Uterus (tissue), 4 donors: ENCODE data around the gene PRKCE. TPM values are rescaled to one million over a fixed set of nuclear protein-coding genes. Genes with fewer than 3 reads are reported as not detected.

ENCODE experiments used
- DNase-seq, 2 donors: peaks; one replicate each; pipeline ENCODE4 v3.0.0-alpha.2; 2019 to 2020
- H3K27ac ChIP-seq, 2 donors: fragments of 200-600 bp; sonication (generic); 1 replicate in 1 of 2; 2 replicates in 1 of 2; pipeline ENCODE4 v1.5.1; 2016 to 2018
- H3K27me3 ChIP-seq, 2 donors: fragments of 200-600 bp; sonication (generic); one replicate each; pipeline ENCODE4 v1.5.1; 2018 to 2019; ENCODE audit warnings: control low read depth in 1 of 2
- H3K36me3 ChIP-seq, 2 donors: fragments of 200-600 bp; sonication (generic); one replicate each; pipeline ENCODE4 v1.5.1; 2019; ENCODE audit warnings: control low read depth in 1 of 2
- H3K4me1 ChIP-seq, 2 donors: fragments of 200-600 bp; sonication (generic); one replicate each; pipeline ENCODE4 v1.5.1; 2018 to 2019; ENCODE audit warnings: control low read depth in 1 of 2
- H3K4me3 ChIP-seq, 2 donors: fragments of 200-600 bp; sonication (generic); 1 replicate in 1 of 2; 2 replicates in 1 of 2; pipeline ENCODE4 v1.5.1; 2018 to 2019; ENCODE audit warnings: mild to moderate bottlenecking in 1 of 2
- H3K9me3 ChIP-seq, 2 donors: fragments of 200-600 bp; sonication (generic); one replicate each; pipeline ENCODE4 v1.5.1; 2019; ENCODE audit warnings: control low read depth in 1 of 2
- POLR2A ChIP-seq, 2 donors: fragments of 450-650 bp; IDR thresholded peaks; one replicate each; pipeline ENCODE4 v1.6.1; 2016; ENCODE audit warnings: antibody characterized with exemption in 2 of 2, mild to moderate bottlenecking in 1 of 2, moderate library complexity in 1 of 2
- intact Hi-C: fragments of 100-400 bp; cut with DNase I; formaldehyde crosslinking; loops from one replicate; pipeline ENCODE4 v1.15.1; 2023; ENCODE audit warnings: low total_unique reads
- total RNA-seq, 4 donors: library from RNA; depleted of rRNA in 3 of 4; stranded (reverse); fragments of >200 nt in 3 of 4; gene quantifications; one replicate each; pipeline versions ENCODE4 v1.1.0 to v1.2.4, GENCODE V29; 2014 to 2023
- TF ChIP-seq, protein P1 (sequence below), 4 experiments: fragments of 200-600 bp in 2 of 4; fragments of 450-650 bp in 2 of 4; sonication (generic) in 2 of 4; IDR thresholded peaks; one replicate each; pipeline ENCODE4 v1.5.1; 2016 to 2019; ENCODE audit warnings: antibody characterized with exemption in 4 of 4, mild to moderate bottlenecking in 2 of 4, moderate library complexity in 1 of 4
- donor health status: DM: yes; HTN: yes; CAD: no.

PRKCE gene
- total RNA-seq, 4 donors from 2014 or later: 3.8 to 47.6 (median 14.2) TPM

- Histone ChIP-seq H3K27me3 (no peaks in the 10 kb centered on the region), H3K4me1 (no peaks in the 10 kb centered on the region), H3K36me3 (no peaks in the 10 kb centered on the region), H3K4me3 (no peak overlapping the region), H3K27ac (no peak overlapping the region), H3K9me3 (no peaks in the 10 kb centered on the region)
- TF ChIP-seq, protein P1, sequence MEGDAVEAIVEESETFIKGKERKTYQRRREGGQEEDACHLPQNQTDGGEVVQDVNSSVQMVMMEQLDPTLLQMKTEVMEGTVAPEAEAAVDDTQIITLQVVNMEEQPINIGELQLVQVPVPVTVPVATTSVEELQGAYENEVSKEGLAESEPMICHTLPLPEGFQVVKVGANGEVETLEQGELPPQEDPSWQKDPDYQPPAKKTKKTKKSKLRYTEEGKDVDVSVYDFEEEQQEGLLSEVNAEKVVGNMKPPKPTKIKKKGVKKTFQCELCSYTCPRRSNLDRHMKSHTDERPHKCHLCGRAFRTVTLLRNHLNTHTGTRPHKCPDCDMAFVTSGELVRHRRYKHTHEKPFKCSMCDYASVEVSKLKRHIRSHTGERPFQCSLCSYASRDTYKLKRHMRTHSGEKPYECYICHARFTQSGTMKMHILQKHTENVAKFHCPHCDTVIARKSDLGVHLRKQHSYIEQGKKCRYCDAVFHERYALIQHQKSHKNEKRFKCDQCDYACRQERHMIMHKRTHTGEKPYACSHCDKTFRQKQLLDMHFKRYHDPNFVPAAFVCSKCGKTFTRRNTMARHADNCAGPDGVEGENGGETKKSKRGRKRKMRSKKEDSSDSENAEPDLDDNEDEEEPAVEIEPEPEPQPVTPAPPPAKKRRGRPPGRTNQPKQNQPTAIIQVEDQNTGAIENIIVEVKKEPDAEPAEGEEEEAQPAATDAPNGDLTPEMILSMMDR (IDR thresholded peaks at IDR 0.05): no peak
- TF ChIP-seq POLR2A (IDR thresholded peaks at IDR 0.05): no peak
- no peak for DNase-seq
- intact Hi-C loops: no loop called here
These were observed 301.1 kb downstream of the PRKCE start for GRCh38 chr2:45952591-45952990.

GRCh38 chr2:45953376-45954027 is 302.0 kb downstream of the PRKCE start:
- no peaks in the 10 kb centered on the region for H3K4me1 ChIP-seq
- H3K9me3 ChIP-seq: no peaks in the 10 kb centered on the region
- no peak for TF ChIP-seq POLR2A (IDR thresholded peaks at IDR 0.05)
- TF ChIP-seq, protein P1 (IDR thresholded peaks at IDR 0.05): no peak
- H3K27me3 ChIP-seq: no peaks in the 10 kb centered on the region
- H3K36me3 ChIP-seq: no peaks in the 10 kb centered on the region
- intact Hi-C loops: no loop called here
- DNase-seq: no peak
- H3K4me3 ChIP-seq: no peak overlapping the region
- H3K27ac ChIP-seq: no peak overlapping the region

- no peak for DNase-seq
- no peak for TF ChIP-seq POLR2A (IDR thresholded peaks at IDR 0.05)
- TF ChIP-seq, protein P1 (IDR thresholded peaks at IDR 0.05): no peak
- Histone ChIP-seq H3K9me3 (no peaks in the 10 kb centered on the region), H3K4me3 (no peak overlapping the region), H3K36me3 (no peaks in the 10 kb centered on the region), H3K27ac (no peak overlapping the region), H3K27me3 (no peaks in the 10 kb centered on the region), H3K4me1 (no peaks in the 10 kb centered on the region)
- intact Hi-C loops: no loop called here
These were observed 302.9 kb downstream of the PRKCE start for GRCh38 chr2:45954233-45954850.

- Histone ChIP-seq H3K4me1 (peaks cover 0 to 3% of the 10 kb centered on the region in 2 donors), H3K9me3 (no peaks in the 10 kb centered on the region), H3K4me3 (no peak overlapping the region), H3K27ac (no peak overlapping the region), H3K36me3 (no peaks in the 10 kb centered on the region), H3K27me3 (no peaks in the 10 kb centered on the region)
- no peak for DNase-seq
- TF ChIP-seq, protein P1 (IDR thresholded peaks at IDR 0.05): no peak
- no peak for TF ChIP-seq POLR2A (IDR thresholded peaks at IDR 0.05)
- intact Hi-C loops: no loop called here
These were observed 306.2 kb downstream of the PRKCE start for GRCh38 chr2:45957533-45958227.
